ENCODE data around the gene ENOSF1. TPM values are rescaled to one million over a fixed set of nuclear protein-coding genes. Genes with fewer than 3 reads are reported as not detected.
A peak's percentile ranks its signal among the peaks of the same experiment; 100 is the strongest.

Gene ENOSF1
- total and polyA plus RNA-seq, 2 of the 13 experiments (the other 11 are each of a cell fraction or from before 2014, with no cell fraction given), result 37.6 to 40.1 TPM

- TF ChIP-seq HNF1A (IDR thresholded peaks at IDR 0.05; ENCODE audit: low read depth) (no peak), HNF1A (CRISPR knock-in tag; IDR thresholded peaks at IDR 0.05; ENCODE audit: borderline replicate concordance) (no peak), CC2D1A (CRISPR knock-in tag; IDR thresholded peaks at IDR 0.05) (no peak), ZBTB42 (CRISPR knock-in tag; IDR thresholded peaks at IDR 0.05) (no peak), ZNF687 (CRISPR knock-in tag; IDR thresholded peaks at IDR 0.05) (peak; percentile 76), ZBTB21 (CRISPR knock-in tag; IDR thresholded peaks at IDR 0.05) (no peak), YEATS2 (CRISPR knock-in tag; IDR thresholded peaks at IDR 0.05; ENCODE audit: borderline replicate concordance) (peak; percentile 46; the same call in 1 of the 2 replicates), GLMP (CRISPR knock-in tag; IDR thresholded peaks at IDR 0.05; ENCODE audit: borderline replicate concordance) (no peak), ZNF580 (CRISPR knock-in tag; IDR thresholded peaks at IDR 0.05; ENCODE audit: borderline replicate concordance, low read depth) (no peak; the same call in 1 of the 2 replicates), NFKBIZ (CRISPR knock-in tag; IDR thresholded peaks at IDR 0.05) (no peak), ZNF20 (CRISPR knock-in tag; IDR thresholded peaks at IDR 0.05) (no peak), ZNF740 (CRISPR knock-in tag; IDR thresholded peaks at IDR 0.05) (no peak), U2AF2 (IDR thresholded peaks at IDR 0.05; ENCODE audit: low read depth, low read length) (no peak), CHCHD3 (CRISPR knock-in tag; IDR thresholded peaks at IDR 0.05) (no peak), ZNF101 (CRISPR knock-in tag; IDR thresholded peaks at IDR 0.05; ENCODE audit: borderline replicate concordance, low read depth) (no peak), KDM6A (CRISPR knock-in tag; IDR thresholded peaks at IDR 0.05; ENCODE audit: low read depth) (no peak), ZSCAN12 (CRISPR knock-in tag; IDR thresholded peaks at IDR 0.05) (no peak), ZNF616 (CRISPR knock-in tag; IDR thresholded peaks at IDR 0.05; ENCODE audit: low read depth) (peak; percentile 62; the same call in 1 of the 2 replicates), PLRG1 (conservative IDR thresholded peaks at IDR 0.05) (no peak), SMC3 (IDR thresholded peaks at IDR 0.05; ENCODE audit: low read length) (no peak), XBP1 (CRISPR knock-in tag; IDR thresholded peaks at IDR 0.05) (no peak)
Measured at GRCh38 chr18:657311-658000, 55.0 kb downstream of the ENOSF1 start, which contains the start of gene TYMS (continued).

All from HepG2 (cell line).